ENCODE data around the gene MC1R.

Gene MC1R

GRCh38 chr16:89944773-89945172, 26.1 kb downstream of the MC1R start:
- TF ChIP-seq ZFX (IDR thresholded peaks at IDR 0.05) (no peak), CTCF (conservative IDR thresholded peaks at IDR 0.05) (no peak)
- H3K27ac ChIP-seq: no peak overlapping the region

GRCh38 chr16:89945654-89946053, 27.0 kb downstream of the MC1R start:
- H3K27ac ChIP-seq: no peak overlapping the region
- TF ChIP-seq CTCF (conservative IDR thresholded peaks at IDR 0.05): peak; percentile 59
- TF ChIP-seq ZFX (IDR thresholded peaks at IDR 0.05): no peak

GRCh38 chr16:89946515-89946914, 27.9 kb downstream of the MC1R start:
- TF ChIP-seq CTCF (conservative IDR thresholded peaks at IDR 0.05) (no peak), ZFX (IDR thresholded peaks at IDR 0.05) (no peak)
- H3K27ac ChIP-seq: no peak overlapping the region

- peak overlapping the region; percentile 20; the same call in 1 of the 2 replicates for H3K27ac ChIP-seq
- no peak for TF ChIP-seq ZFX (IDR thresholded peaks at IDR 0.05)
- TF ChIP-seq CTCF (conservative IDR thresholded peaks at IDR 0.05): no peak
Observed at GRCh38 chr16:89949121-89949742, 30.6 kb downstream of the MC1R start.

GRCh38 chr16:89949756-89950155, 31.1 kb downstream of the MC1R start:
- TF ChIP-seq CTCF (conservative IDR thresholded peaks at IDR 0.05) (no peak), ZFX (IDR thresholded peaks at IDR 0.05) (no peak)
- no peak overlapping the region for H3K27ac ChIP-seq

- H3K27ac ChIP-seq: no peak overlapping the region
- TF ChIP-seq CTCF (conservative IDR thresholded peaks at IDR 0.05) (no peak), ZFX (IDR thresholded peaks at IDR 0.05) (no peak)
Observed at GRCh38 chr16:89951509-89951908, 32.8 kb downstream of the MC1R start.

- H3K27ac ChIP-seq: no peak overlapping the region
- TF ChIP-seq CTCF (conservative IDR thresholded peaks at IDR 0.05) (no peak), ZFX (IDR thresholded peaks at IDR 0.05) (no peak)
Observed at GRCh38 chr16:89952049-89952448, 33.4 kb downstream of the MC1R start.
